Prostate gland (tissue), 2 donors: ENCODE measurements around the gene CD151. TPM values are rescaled to one million over a fixed set of nuclear protein-coding genes. Genes with fewer than 3 reads are reported as not detected.

Experiments
- DNase-seq: peaks from one replicate; pipeline ENCODE4 v3.0.0-alpha.2; 2019; ENCODE audit warnings: low spot score
- H3K27ac ChIP-seq, 2 donors: fragments of 200-600 bp; sonication (generic); 2 replicates each; pipeline ENCODE4 v1.5.1; 2017 to 2019
- H3K27me3 ChIP-seq: fragments of 200-600 bp; sonication (generic); replicated peaks from 2 replicates; pipeline ENCODE4 v1.5.1; 2019; ENCODE audit not compliant: insufficient read depth
- H3K36me3 ChIP-seq, 2 donors: fragments of 200-600 bp; sonication (generic); 1 replicate in 1 of 2; 2 replicates in 1 of 2; pipeline versions ENCODE4 v1.5.1 to v1.8.1; 2017 to 2019
- H3K4me1 ChIP-seq: fragments of 200-600 bp; sonication (generic); replicated peaks from 2 replicates; pipeline ENCODE4 v1.5.1; 2019
- H3K4me3 ChIP-seq, 2 donors: fragments of 200-600 bp; sonication (generic); 2 replicates each; pipeline ENCODE4 v1.5.1; 2017 to 2019
- H3K9me3 ChIP-seq: fragments of 200-600 bp; sonication (generic); 2 replicates; pipeline ENCODE4 v1.5.1; 2017
- POLR2A ChIP-seq: fragments of 450-650 bp; IDR thresholded peaks from one replicate; pipeline ENCODE4 v1.6.1; 2016; ENCODE audit warnings: antibody characterized with exemption, mild to moderate bottlenecking
- POLR2AphosphoS5 ChIP-seq: sonication (generic); formaldehyde crosslinking; IDR thresholded peaks from one replicate; pipeline ENCODE4 v1.6.1; 2017; ENCODE audit warnings: antibody characterized with exemption
- WGBS: methylation state at CpG from one replicate; pipeline ENCODE4 v1.1.5; 2018; 5-methylcytosine and 5-hydroxymethylcytosine counted together
- intact Hi-C: fragments of 100-400 bp; cut with DNase I; formaldehyde crosslinking; loops from one replicate; pipeline ENCODE4 v1.14.2; 2022
- total RNA-seq, 2 donors: library from RNA; depleted of rRNA; stranded (reverse); fragments of >200 nt; gene quantifications; one replicate each; pipeline ENCODE4 v1.1.0, GENCODE V29; 2016
- TF ChIP-seq, protein P1 (sequence below), 4 experiments: fragments of 200-600 bp in 2 of 4; fragments of 450-650 bp in 2 of 4; sonication (generic) in 2 of 4; IDR thresholded peaks; 1 replicate in 3 of 4; 2 replicates in 1 of 4; pipeline ENCODE4 v1.5.1; 2016 to 2019; ENCODE audit warnings: antibody characterized with exemption in 4 of 4, mild to moderate bottlenecking in 2 of 4, moderate library complexity in 2 of 4

Gene CD151
- total RNA-seq, 2 donors from 2014 or later: 313 to 362 TPM

DNA sequence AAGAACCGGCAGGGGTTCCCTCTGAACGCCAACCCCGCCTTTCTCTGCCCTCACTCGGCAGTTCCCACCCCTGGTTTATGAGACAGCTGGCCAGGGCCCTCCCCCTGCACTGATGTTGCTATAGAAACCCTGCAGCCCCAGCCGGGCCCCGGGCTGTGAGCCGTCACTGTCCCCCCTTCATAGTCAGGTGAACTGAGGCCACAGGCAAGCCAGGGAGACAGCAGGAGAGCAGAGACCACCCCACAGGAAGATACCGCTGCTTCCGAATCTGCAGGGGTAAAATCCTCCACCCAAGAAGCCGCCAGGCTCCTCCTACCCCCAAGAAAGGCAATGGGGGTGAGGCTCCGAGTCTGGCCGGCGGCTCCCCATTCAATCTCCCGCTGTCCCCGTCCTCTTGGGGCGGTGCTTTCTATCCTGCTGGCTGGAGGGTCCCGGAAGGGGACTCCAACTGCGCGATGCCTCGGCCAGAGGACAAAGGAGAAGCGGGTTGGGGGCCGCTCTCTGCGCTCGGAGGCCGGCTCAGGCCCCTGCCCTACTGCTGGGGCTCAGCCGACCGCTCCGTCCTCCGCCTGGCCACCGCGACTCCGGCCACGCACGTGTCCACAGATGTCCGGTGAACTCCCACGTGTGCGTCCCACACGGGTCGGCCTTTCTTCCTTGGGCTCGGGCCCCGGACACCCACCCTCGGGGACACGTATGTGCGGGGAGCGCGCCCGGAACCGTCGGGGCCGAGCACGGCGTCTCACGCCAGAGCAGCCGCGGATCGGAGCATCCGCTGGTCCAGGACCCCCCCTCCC is 35.3 kb upstream of the CD151 start:
- under 1% methylated on average over 57 of the region's 57 CpGs for WGBS
- H3K27me3 ChIP-seq: no peaks in the 10 kb centered on the region
- peak overlapping the region; percentile 81 to 86 for H3K27ac ChIP-seq
- H3K36me3 ChIP-seq: no peaks in the 10 kb centered on the region
- H3K4me3 ChIP-seq: peak overlapping the region; percentile 47 to 73
- intact Hi-C loops: no loop called here
- no peaks in the 10 kb centered on the region for H3K9me3 ChIP-seq
- peaks cover 16% of the 10 kb centered on the region for H3K4me1 ChIP-seq
- DNase-seq: peak; percentile 63
- TF ChIP-seq, protein P1, sequence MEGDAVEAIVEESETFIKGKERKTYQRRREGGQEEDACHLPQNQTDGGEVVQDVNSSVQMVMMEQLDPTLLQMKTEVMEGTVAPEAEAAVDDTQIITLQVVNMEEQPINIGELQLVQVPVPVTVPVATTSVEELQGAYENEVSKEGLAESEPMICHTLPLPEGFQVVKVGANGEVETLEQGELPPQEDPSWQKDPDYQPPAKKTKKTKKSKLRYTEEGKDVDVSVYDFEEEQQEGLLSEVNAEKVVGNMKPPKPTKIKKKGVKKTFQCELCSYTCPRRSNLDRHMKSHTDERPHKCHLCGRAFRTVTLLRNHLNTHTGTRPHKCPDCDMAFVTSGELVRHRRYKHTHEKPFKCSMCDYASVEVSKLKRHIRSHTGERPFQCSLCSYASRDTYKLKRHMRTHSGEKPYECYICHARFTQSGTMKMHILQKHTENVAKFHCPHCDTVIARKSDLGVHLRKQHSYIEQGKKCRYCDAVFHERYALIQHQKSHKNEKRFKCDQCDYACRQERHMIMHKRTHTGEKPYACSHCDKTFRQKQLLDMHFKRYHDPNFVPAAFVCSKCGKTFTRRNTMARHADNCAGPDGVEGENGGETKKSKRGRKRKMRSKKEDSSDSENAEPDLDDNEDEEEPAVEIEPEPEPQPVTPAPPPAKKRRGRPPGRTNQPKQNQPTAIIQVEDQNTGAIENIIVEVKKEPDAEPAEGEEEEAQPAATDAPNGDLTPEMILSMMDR (IDR thresholded peaks at IDR 0.05): no peak
- TF ChIP-seq POLR2A (no peak), POLR2AphosphoS5 (peak; percentile 51)

DNA sequence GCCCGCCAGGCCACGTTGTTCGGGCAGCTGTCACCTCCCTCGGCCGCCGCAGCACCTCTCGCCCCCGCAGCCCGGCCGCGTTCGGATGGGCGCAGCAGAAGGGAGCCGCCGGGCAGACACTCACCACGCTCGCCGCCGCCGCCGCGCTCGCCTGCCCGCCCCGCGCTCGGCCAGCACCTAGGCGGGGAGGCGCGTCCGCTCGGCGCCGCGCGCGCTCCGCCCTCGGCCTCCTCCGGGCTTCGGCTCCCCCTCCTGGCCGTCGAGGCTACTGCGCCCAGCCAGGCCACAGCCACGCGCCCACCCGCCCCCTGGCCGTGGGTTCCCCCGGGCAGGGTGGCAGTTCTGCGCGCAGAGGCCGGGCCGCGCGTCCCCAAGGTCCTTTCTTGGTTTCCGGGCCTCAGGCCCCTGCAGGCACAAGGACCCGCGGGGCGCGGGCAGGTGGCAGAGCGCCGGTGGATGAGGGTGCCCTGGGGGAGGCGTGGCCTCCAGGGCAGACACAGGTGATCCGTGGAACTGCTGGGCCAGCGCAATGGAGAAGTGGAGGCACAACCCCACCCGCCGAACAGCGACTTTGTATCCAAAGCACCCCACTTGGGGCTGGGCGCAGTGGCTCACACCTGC is 34.5 kb upstream of the CD151 start, which contains the start of gene SLC25A22:
SLC25A22 (minus strand) TSS at position 189 of the 621 bp plus-strand sequence. CDS start 3,275 bp downstream, outside the sequence.
- H3K27ac ChIP-seq: peak within 1 kb of the TSS; percentile 81 to 86
- WGBS: 8% methylated on average over 42 of the region's 69 CpGs

DNA sequence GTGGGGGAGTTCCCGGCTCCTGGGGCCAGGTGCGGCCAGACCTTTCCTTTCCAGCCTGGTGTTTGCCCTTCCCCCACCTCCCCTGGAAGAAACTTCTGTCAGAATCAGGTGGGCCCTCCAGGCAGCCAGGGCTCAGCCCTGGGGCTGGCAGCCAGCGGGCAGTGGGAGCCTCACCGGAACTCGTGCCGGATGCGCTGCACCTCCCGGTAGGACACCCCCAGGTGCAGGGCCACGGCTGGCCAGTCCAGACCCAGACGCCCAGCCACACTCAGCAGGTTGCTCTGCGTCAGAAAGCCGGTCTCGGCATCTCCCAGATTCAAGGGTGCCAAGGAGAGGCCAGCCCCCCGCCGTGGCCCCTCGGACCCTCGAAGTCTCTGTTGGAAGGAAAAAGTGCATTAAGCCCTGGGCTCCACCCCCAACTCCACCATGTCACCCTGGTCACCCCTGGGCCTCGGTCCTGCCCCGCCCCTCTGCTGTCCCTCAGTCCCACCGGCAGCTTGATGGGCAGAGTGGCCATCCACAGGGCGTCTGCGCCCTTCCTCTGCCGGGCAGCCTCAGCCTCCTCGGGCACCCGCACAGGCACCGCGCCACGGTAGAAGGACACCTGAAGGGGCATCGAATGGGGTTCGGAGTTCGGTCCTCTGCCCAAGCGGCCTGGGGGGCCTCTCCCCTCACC is 33.0 kb upstream of the CD151 start:
- DNase-seq: no peak
- 87% methylated on average over 32 of the region's 32 CpGs for WGBS
- intact Hi-C loops: no loop called here

More for the DNA sequence above, 34.5 kb upstream of the CD151 start, which contains the start of gene SLC25A22:
- H3K4me3 ChIP-seq: peak within 1 kb of the TSS; percentile 47 to 73
- no peaks in the 10 kb centered on the region for H3K27me3 ChIP-seq
- no peaks in the 10 kb centered on the region for H3K9me3 ChIP-seq
- intact Hi-C loops: no loop called here
- TF ChIP-seq, protein P1 (IDR thresholded peaks at IDR 0.05): peak; percentile 65 to 95 (median 88)
- no peak for TF ChIP-seq POLR2A
- no peaks in the 10 kb centered on the region for H3K36me3 ChIP-seq
- H3K4me1 ChIP-seq: peaks cover 16% of the 10 kb centered on the region
- peak; percentile 64 for DNase-seq

DNA sequence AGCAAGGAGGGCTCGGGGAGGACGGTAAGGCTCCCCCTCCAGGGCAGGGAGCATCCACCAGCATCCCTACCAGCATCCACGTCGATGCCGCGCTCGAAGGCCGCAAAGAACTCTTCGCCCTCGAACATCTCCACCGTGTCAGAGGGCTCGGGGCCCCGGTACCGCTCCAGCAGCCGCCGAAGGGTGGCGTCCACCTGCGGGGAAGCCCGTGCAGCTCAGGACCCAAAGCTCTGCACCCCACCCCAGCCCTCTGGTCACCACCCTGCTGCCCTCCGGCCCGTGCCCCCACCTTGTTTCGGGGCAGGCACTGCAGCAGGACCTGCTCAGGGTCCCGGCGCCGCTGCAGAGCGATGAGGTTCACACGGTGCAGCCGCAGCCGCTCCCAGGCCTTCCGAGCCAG is 32.3 kb upstream of the CD151 start:
- H3K27ac ChIP-seq: no peak overlapping the region
- WGBS: 91% methylated on average over 30 of the region's 30 CpGs
- H3K4me3 ChIP-seq: no peak overlapping the region
- peaks cover 26% of the 10 kb centered on the region for H3K4me1 ChIP-seq
- intact Hi-C loops: no loop called here
- no peak for TF ChIP-seq POLR2AphosphoS5
- TF ChIP-seq POLR2A: no peak
- TF ChIP-seq, protein P1 (IDR thresholded peaks at IDR 0.05): no peak
- DNase-seq: no peak
- no peaks in the 10 kb centered on the region for H3K36me3 ChIP-seq
- H3K9me3 ChIP-seq: no peaks in the 10 kb centered on the region
- H3K27me3 ChIP-seq: no peaks in the 10 kb centered on the region

More for the DNA sequence above, 33.0 kb upstream of the CD151 start:
- TF ChIP-seq, protein P1 (IDR thresholded peaks at IDR 0.05): no peak
- no peak for TF ChIP-seq POLR2AphosphoS5
- TF ChIP-seq POLR2A: no peak
- peaks cover 29% of the 10 kb centered on the region for H3K4me1 ChIP-seq
- no peaks in the 10 kb centered on the region for H3K27me3 ChIP-seq
- no peaks in the 10 kb centered on the region for H3K9me3 ChIP-seq
- H3K27ac ChIP-seq: no peak overlapping the region
- H3K36me3 ChIP-seq: no peaks in the 10 kb centered on the region
- no peak overlapping the region for H3K4me3 ChIP-seq
